ENCODE results near the gene FADS1.

FADS1 gene

GRCh38 chr11:61793083-61793828, 23.5 kb downstream of the FADS1 start:
- no peak for DNase-seq

DNA sequence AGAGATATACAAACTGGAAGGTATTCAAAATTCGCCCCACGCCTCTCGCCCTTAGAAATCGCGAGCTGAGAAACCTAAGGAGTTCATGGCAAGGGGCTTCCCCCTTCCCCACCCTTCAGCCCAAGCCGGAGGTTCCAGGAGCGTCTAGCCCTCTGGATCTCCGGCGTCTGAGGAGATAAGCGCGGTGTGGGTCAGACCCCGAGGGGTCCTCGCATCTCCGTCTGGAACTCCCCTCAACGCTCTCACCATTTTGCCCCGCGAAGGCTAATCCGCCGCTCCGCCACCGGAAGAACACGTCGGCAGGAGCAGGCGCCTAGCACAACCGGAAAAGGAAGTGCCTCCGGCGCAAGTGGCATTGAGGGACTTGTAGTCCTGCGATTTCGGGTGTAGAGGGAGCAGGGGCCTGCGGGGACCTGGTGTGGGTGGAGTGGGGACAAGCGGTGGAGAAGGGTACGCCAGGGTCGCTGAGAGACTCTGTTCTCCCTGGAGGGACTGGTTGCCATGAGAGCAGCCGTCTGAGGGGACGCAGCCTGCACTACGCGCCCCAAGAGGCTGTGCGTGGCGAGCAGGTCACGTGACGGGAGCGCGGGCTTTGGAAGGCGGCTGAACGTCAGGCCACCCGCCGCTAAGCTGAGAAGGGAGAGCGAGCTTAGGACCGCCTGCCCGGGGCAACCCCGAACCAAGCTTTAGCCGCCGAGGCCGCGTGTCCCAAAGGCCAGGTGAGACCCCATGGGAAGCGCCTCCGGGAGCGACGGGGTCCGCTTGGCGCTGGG, 24.3 kb downstream of the FADS1 start, which contains the start of the genes FEN1 and TMEM258:
Gene FEN1 (plus strand): TSS at position 602 of the 773 bp plus-strand sequence. CDS start 2,451 bp downstream, outside the sequence.
Gene TMEM258 (minus strand): TSS at position 290 of the 773 bp plus-strand sequence. CDS start 41 bp downstream, at position 249.
- DNase-seq = peak; percentile 90

DNA sequence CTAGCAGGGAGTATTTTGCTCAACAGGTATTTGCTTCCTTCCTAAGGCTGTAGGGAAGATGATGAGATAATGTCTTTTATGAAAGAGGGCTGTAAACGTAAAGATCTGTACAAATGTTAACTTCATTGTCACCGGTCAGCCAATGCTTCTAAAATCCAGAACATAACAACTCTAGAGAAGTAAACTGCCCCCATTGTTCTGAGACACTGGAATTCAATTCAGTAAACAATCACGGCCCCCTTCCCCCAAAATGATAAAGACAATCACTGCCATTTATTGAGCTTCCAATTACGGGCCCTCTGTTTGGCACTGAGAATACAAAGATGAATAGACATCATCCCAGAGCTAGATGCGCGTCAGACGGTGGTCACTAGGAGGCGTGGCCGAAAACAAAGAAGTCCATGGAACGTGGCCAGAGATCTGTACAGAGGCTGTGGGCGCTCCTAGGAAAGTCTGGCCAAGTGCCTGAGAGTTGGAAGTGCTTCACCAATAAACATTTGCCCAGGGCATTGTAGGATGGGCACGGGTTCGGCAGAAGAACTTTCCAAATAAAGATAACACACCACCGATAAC, 25.0 kb downstream of the FADS1 start:
- DNase-seq = peak; percentile 85

- DNase-seq = no peak
Observed at GRCh38 chr11:61787928-61788491, 28.8 kb downstream of the FADS1 start.

DNA sequence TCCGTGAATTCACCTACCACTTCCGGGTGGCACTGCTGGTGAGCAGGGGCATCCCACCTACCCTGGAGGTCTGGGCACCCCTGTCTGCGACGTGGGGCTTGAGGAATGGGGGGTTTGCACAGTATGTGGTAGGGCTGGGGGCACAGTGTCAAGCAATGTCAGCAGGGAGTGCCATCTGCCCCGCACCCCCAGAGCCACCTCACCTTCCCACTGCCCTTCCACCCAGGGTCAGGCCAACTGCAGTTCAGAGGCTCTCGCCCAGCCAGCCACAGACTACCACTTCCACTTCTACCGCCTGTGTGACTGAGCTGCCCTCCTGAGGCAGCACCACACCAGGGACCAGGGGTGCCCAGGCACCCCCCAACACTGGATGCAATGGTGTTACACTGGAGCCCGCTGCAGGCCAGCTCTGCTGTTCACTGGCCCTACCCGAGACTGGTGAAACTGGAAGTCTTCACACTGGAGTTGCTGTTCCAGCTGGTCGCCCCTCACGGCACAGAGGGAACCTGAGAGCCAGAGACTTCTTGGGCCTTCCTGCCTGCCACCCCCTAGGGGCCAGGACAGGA, 30.9 kb downstream of the FADS1 start:
- no peak for DNase-seq

DNA sequence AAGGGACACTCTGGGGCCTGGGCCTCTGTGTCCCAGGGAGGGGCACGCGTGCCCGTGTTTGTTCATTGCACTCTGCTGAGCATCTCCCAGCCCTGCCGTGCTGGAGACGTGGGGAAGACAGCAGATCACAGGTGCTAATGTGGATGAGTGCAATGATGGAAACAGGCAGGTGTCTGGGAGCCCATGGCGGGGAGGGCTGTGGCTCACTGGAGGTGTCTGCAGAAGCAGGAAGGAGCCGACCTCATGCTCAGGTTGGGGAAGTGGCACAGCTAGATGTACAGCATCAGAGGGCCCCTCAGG, 32.3 kb downstream of the FADS1 start:
- DNase-seq = no peak

DNA sequence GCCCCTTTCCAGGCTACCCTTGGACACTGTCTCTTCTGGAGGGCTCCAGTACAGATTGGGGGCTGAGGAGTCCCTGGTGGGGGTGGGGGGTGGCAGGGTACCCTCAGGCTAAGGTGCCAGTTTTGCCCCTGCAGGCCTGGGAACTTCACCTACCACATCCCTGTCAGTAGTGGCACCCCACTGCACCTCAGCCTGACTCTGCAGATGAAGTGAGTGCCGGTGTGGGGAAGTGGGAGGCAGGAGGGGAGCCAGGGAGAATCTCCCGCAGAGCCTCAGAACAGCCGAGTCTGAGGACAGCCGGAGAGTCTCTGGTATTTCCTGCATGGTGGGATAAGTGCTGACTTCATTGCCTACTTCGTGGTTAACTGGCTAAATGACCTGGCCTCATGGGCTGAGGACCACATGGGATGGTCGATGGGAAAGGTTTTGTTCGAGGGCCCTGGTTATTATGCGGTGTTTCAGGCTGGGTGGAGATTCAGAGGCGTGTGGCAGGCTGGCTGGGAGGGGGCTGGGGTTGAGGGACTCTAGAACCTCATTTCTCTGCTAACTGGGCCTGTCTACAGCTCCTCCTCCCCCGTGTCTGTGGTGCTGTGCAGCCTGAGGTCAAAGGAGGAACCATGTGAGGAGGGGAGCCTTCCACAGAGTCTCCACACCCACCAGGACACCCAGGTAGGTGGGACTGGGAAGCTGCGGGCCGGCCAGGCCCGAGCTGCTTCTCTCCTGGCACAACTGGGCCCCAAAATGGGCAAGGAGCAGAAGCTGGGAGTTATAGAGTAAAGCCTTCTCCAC, 32.9 kb downstream of the FADS1 start:
- DNase-seq = no peak

- DNase-seq = no peak
Observed at GRCh38 chr11:61782841-61783240, 34.0 kb downstream of the FADS1 start.

GRCh38 chr11:61782299-61782698, 34.5 kb downstream of the FADS1 start:
- no peak for DNase-seq

DNA sequence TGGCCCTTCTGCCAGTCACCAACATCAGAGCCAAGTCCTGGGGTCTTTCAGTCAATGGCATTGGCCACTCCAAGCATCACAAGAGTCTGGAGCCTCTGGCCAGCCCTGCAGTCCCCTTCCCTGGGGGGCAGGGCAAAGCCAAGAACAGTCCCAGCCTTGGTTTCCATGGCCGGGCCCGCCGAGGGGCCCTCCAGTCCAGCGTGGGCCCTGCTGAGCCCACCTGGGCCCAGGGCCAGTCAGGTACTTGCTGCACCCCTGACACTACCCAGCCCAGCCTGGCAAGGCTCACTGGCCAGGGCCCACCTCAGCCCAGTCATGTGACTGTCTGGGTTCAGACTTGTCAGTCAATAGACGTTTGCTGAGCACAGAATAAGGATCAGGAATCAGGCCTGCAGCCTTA, 35.2 kb downstream of the FADS1 start:
- no peak for DNase-seq

DNA sequence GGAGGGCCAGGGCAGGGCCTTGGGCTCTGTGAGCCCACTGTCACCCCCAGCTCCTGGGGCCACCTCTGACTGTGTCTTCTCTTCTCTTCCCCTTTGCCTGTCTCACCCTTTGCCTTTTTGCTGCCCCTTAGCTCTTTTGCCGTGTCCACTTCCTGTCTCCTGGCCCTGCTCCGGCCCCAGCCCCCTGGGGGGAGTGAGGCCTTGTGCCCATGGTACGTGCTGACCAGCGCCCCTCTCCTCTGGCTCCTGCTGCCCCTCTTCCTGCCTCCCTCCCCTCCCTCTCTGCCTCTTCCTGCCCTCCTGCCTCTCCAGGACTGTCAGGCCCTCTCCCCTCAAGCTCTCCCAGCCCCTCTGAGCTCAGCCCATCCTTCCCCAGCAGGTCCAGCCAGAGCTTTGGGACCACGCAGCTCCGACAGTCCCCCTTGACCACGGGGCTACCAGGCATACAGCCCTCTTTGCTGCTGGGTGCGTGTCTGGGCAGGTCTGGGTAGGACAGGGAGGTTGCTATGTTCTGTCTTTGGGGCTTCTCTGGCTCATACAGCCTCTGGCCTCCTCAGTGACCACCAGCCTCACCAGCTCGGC, 36.1 kb downstream of the FADS1 start:
- no peak for DNase-seq

DNA sequence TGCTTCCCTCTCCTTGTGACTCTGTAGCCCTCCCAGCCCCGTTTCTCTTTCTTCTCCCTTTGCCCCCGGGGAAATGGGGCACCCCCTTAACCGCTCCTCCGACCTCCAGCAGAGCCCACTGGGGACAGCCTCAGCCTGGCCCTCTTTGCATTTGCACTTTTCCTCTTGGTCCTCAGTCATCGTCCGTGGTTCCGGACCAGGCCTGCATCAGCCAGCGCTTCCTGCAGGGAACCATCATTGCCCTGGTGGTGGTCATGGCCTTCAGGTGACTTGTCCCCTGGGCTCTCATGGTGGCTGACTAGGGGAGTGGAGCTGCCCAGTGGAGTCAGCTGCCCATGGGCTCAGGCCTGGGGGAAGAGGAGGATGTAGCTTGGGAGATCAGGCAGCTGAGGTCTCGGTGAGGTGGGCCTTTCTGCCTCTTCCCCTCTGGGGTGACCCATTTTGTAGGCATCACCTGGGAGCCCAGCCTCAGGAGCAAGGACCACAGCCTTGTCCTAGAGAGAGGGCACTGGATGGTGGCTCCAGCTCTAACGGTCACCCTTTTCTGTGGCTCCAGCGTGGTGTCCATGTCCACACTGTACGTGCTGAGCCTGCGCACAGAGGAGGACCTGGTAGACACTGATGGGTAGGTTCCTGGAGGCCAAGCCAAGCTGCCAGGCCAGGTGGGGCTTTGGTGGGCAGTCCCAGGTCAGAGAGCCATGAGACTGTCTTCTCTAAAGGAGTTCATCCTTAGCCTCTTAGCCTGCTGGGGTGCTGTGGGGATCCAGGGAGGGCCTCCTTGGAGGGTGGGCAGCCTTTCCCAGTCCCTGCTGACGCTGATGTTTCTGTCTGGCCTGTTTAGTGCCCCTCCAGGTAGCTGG, 36.9 kb downstream of the FADS1 start:
- DNase-seq = no peak

GRCh38 chr11:61778920-61779650, 37.7 kb downstream of the FADS1 start:
- no peak for DNase-seq

- no peak for DNase-seq
Observed at GRCh38 chr11:61778357-61778886, 38.4 kb downstream of the FADS1 start.

DNA sequence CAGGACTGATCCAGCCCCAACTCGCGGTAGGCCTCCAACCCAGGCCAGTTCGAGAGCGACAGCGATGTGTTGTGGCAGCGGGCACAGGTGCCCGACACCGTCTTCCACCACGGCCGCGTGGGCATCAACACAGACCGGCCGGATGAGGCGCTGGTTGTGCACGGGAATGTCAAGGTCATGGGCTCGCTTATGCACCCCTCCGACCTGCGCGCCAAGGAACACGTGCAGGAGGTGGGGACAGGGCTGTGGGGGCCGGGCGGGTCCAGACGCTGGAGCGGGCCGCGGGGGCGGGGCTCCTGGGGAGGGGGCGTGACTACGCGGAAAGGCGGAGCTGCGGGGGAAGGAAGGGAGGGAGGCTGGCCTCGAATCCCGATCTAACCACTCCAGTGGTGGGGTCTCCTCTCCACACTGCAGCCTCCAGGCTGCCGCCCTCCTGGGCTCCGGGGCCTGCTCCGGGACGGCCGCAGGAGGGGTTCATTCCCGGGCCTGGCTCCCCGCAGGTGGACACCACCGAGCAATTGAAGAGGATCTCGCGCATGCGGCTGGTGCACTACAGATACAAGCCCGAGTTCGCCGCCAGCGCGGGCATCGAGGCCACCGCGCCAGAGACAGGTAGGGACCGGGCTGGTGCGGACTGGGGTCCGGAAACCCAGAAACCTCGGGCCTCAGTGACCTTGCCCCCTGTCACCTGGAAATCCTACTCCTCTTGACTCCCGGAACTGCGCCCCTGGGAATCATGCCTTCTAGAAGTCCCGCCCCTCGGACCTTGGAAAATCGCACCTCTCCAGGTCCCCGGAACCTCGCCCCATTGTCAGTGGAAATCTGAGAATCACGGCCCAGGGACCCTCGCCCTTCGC, 39.3 kb downstream of the FADS1 start:
- DNase-seq = no peak

DNA sequence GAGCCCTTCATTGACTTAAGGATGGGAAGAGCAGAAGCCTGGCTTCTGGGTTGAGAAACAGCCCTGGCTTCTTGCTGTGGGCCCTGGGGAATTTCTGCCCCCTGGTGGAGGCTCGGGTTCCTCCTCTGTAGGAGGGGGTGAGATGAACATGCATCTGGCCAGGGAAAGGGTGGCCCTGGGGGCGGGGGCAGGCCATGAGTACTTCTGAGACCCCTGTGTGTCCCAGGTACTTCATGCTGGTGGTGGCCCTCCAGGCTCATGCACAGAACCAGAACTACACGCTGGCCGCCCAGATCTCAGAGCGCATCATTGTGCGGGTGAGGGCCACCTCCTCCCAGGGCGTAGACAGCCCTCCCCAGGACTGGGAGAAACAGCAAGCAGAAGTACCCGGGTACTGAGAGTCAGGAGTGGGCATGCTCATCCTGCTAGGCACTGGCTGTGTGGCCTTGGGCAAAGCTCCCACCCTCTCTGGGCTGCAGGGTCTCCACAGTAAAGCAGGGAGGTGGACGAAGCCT, 40.2 kb downstream of the FADS1 start:
- peak; percentile 18 for DNase-seq

DNA sequence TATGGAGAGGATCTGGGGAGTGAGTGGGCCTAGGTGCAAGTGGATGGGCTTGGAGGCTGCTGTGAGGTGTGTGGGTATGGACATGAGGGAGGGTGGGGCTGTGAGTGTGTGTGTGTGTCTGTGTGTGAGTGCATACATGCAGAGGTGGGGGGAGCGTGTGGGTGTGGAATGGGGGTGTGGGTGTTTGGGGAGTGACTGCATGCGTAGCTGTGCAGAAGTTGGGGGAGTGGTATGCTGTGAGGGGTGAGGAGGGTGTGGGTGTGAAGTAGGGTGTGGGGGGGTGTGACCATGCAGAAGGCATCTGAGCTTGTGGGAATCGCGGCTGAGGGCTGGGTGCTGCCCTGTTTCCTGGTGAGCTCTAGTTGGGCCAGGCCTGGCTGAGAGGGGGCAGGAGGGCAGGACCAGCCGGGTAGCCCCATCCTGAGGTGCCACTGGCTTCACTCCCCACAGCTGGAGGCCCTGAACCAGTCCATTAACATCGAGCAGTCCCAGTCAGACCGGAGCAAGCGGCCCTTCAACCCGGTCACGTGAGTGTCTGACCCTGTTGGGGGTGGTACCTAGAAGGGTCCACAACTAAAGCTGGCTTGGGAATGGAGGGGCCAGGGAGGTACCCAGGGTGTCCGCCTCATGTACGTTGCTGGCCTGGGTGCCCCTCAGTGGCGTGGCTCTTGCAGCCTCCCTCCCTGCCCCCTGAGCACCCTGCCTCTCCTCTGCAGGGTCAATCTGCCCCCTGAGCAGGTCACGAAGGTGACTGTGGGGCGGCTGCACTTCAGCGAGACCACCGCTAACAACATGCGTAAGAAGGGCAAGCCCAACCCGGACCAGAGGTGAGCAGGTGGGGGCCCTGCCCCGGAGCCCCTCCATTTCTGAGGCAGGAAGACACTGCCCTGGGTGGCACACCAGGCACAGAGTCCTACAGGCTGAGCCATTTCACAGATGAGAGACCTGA, 40.9 kb downstream of the FADS1 start:
- DNase-seq = no peak

DNA sequence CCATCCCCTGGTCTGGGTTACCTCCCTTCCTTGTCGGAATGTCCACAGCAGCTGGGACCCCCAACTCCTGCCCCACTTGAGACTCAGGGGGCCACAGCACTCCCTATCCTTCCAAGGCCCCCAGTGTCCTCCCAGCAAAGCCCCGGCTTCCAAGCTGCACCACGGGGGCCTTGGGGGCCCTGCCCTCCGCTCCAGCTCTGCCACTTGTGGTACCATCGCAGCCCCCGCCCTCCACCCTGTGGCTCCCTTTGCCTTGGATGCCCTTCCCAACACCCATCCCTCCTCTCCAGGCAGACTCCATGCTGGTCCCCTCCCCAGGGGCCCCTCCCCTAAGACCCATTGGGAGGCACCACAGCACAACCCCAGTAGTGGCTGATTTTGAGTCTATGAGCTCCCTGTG, 41.7 kb downstream of the FADS1 start:
- no peak for DNase-seq
